Smooth muscle cell (in vitro differentiated cells): ENCODE results near the gene UBE3D. TPM values are rescaled to one million over a fixed set of nuclear protein-coding genes. Genes with fewer than 3 reads are reported as not detected.
A peak's percentile ranks its signal among the peaks of the same experiment; 100 is the strongest.

Source experiments
- DNase-seq: peaks from one replicate; lab custom pipeline; 2025; ENCODE audit not compliant: unreplicated experiment; lab: John Stamatoyannopoulos, UW
- H2AFZ ChIP-seq: fragments of 200-600 bp; sonication (generic); 2 replicates; pipeline ENCODE4 v1.6.0; 2016; ENCODE audit warnings: antibody characterized with exemption, low read depth, mild to moderate bottlenecking
- H3F3A ChIP-seq: fragments of 200-600 bp; sonication (generic); 2 replicates; pipeline ENCODE4 v1.6.0; 2017; ENCODE audit warnings: antibody characterized with exemption, low read depth
- H3K27ac ChIP-seq: fragments of 200-600 bp; sonication (generic); 2 replicates; pipeline ENCODE4 v1.5.1; 2016; ENCODE audit warnings: low read depth, mild to moderate bottlenecking
- H3K27me3 ChIP-seq: fragments of 200-600 bp; sonication (generic); 2 replicates; pipeline ENCODE4 v1.6.1; 2016; ENCODE audit warnings: low read depth, mild to moderate bottlenecking
- H3K36me3 ChIP-seq: fragments of 200-600 bp; sonication (generic); 2 replicates; pipeline ENCODE4 v1.5.1; 2016; ENCODE audit warnings: low read depth
- H3K4me1 ChIP-seq: fragments of 200-600 bp; sonication (generic); 2 replicates; pipeline ENCODE4 v1.5.1; 2016; ENCODE audit warnings: low read depth
- H3K4me2 ChIP-seq: fragments of 200-600 bp; sonication (generic); 2 replicates; pipeline ENCODE4 v1.6.0; 2016; ENCODE audit warnings: mild to moderate bottlenecking
- H3K4me3 ChIP-seq: fragments of 200-600 bp; sonication (generic); 2 replicates; pipeline ENCODE4 v1.5.1; 2016; ENCODE audit warnings: mild to moderate bottlenecking
- H3K79me2 ChIP-seq: fragments of 200-600 bp; sonication (generic); 2 replicates; pipeline ENCODE4 v1.6.0; 2016; ENCODE audit warnings: low read depth, mild to moderate bottlenecking
- H3K9ac ChIP-seq: fragments of 200-600 bp; sonication (generic); 2 replicates; pipeline ENCODE4 v1.6.0; 2016; ENCODE audit warnings: low read depth
- H3K9me3 ChIP-seq: fragments of 200-600 bp; sonication (generic); replicated peaks from 2 replicates; pipeline ENCODE4 v1.5.1; 2016; ENCODE audit warnings: low read depth
- H4K20me1 ChIP-seq: fragments of 200-600 bp; sonication (generic); 2 replicates; pipeline ENCODE4 v1.6.0; 2016; ENCODE audit warnings: low read depth
- CTCF ChIP-seq: fragments of 200-600 bp; sonication (generic); IDR thresholded peaks from 2 replicates; pipeline ENCODE4 v1.5.1; 2017; ENCODE audit warnings: borderline replicate concordance, mild to moderate bottlenecking, antibody characterized with exemption; ENCODE audit not compliant: insufficient read depth, poor library complexity, severe bottlenecking
- whole genome bisulfite sequencing: methylation state at CpG from one replicate; pipeline ENCODE4 v1.1.7; 2016; ENCODE audit warnings: low lambda C conversion rate; 5-methylcytosine and 5-hydroxymethylcytosine counted together
- polyA plus RNA-seq: library from polyadenylated mRNA; unstranded; fragments of >200 nt; fragmentation: Nextera tagmentation; extraction: Ambion mirVana; gene quantifications from 2 replicates; pipeline ENCODE4 v1.2.1, GENCODE V29; 2016
- total RNA-seq: library from RNA; depleted of rRNA; stranded (reverse); fragments of >200 nt; gene quantifications from 2 replicates; pipeline ENCODE4 v1.2.3, GENCODE V29; 2014

The UBE3D gene
- total and polyA plus RNA-seq, 2 experiments from 2014 or later = 2.1 to 6.1 TPM

- no peaks in the 10 kb centered on the region for H3K27me3 ChIP-seq
- no peak for TF ChIP-seq CTCF
- no peaks in the 10 kb centered on the region for H3K9me3 ChIP-seq
- H3K27ac ChIP-seq = no peak overlapping the region
- H3K9ac ChIP-seq = no peak overlapping the region
- no peaks in the 10 kb centered on the region for H3K36me3 ChIP-seq
- DNase-seq = no peak
- no peaks in the 10 kb centered on the region for H3F3A ChIP-seq
- peaks cover 30% of the 10 kb centered on the region for H3K4me1 ChIP-seq
- no peak overlapping the region for H3K4me2 ChIP-seq
- peak overlapping the region; percentile 92 for H3K4me3 ChIP-seq
- H3K79me2 ChIP-seq = peaks cover 42% of the 10 kb centered on the region
- H4K20me1 ChIP-seq = peaks cover 7% of the 10 kb centered on the region
- H2AFZ ChIP-seq = no peak overlapping the region
Measured at GRCh38 chr6:83069633-83070032, 4.0 kb upstream of the UBE3D start.

- peak overlapping the region; percentile 92 for H2AFZ ChIP-seq
- peak overlapping the region; percentile 83 for H3K9ac ChIP-seq
- peaks cover 7% of the 10 kb centered on the region for H4K20me1 ChIP-seq
- peak overlapping the region; percentile 55 for H3K27ac ChIP-seq
- no peak for TF ChIP-seq CTCF
- H3K4me2 ChIP-seq = peak overlapping the region; percentile 93
- H3K36me3 ChIP-seq = no peaks in the 10 kb centered on the region
- H3K9me3 ChIP-seq = no peaks in the 10 kb centered on the region
- H3K4me1 ChIP-seq = peaks cover 32% of the 10 kb centered on the region
- peak overlapping the region; percentile 92 for H3K4me3 ChIP-seq
- 45% methylated on average over 6 of the region's 6 CpGs for whole genome bisulfite sequencing
- peaks cover 42% of the 10 kb centered on the region for H3K79me2 ChIP-seq
- no peak for DNase-seq
- no peaks in the 10 kb centered on the region for H3F3A ChIP-seq
- H3K27me3 ChIP-seq = no peaks in the 10 kb centered on the region
Measured at GRCh38 chr6:83068616-83069015, 3.0 kb upstream of the UBE3D start.

GRCh38 chr6:83067448-83068439, 2.1 kb upstream of the UBE3D start, which contains the start of gene DOP1A:
DOP1A (plus strand) TSS chr6:83067671; CDS start chr6:83096978, 29,307 bp downstream.
- Histone ChIP-seq H2AFZ (peak within 1 kb of the TSS; percentile 92), H3K79me2 (peaks cover 42% of the 10 kb centered on the region), H3K9ac (peak within 1 kb of the TSS; percentile 83), H3K4me2 (peak within 1 kb of the TSS; percentile 93), H3K27ac (peak within 1 kb of the TSS; percentile 55), H3K27me3 (no peaks in the 10 kb centered on the region), H3K36me3 (no peaks in the 10 kb centered on the region), H3K9me3 (no peaks in the 10 kb centered on the region), H3K4me1 (peaks cover 32% of the 10 kb centered on the region), H4K20me1 (peaks cover 7% of the 10 kb centered on the region), H3F3A (no peaks in the 10 kb centered on the region), H3K4me3 (peak within 1 kb of the TSS; percentile 92)
- 1% methylated on average over 70 of the region's 78 CpGs for WGBS
- peak; percentile 98 for TF ChIP-seq CTCF
- peak; percentile 86 for DNase-seq
